Activated CD4-positive, alpha-beta T cell treated with anti-CD3 and anti-CD28 coated beads, Interleukin-10, Interleukin-2, amounts not matched to agents 100 ng/mL and 50 ng/mL, durations not matched to agents 16 hours and 8 hours (primary cell): ENCODE results near the gene ADTRP.

Experiments used
- DNase-seq: peaks from one replicate; pipeline ENCODE4 v3.0.0-alpha.2; 2020

ADTRP gene

GRCh38 chr6:11754625-11755271 lies 23.9 kb downstream of the ADTRP start:
- no peak for DNase-seq

DNA sequence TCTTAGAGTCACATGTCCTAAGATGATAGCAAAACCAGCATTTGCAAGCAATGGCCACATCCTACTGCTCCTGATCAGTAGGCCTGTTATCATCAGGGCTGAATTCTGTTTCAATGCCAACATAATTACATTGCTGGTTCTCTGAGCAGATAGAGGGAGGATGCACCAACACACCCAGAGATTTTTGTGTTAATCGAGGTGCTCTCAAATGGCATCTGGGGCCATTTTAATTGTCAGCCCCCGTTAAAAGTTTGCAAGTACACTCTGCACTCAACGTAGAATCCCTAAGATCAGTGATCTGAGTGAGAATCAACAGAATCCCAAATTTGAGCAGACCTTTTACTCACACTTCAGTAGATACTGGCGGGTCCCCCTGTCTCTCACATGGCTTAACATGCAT lies 24.8 kb downstream of the ADTRP start:
- no peak for DNase-seq

DNA sequence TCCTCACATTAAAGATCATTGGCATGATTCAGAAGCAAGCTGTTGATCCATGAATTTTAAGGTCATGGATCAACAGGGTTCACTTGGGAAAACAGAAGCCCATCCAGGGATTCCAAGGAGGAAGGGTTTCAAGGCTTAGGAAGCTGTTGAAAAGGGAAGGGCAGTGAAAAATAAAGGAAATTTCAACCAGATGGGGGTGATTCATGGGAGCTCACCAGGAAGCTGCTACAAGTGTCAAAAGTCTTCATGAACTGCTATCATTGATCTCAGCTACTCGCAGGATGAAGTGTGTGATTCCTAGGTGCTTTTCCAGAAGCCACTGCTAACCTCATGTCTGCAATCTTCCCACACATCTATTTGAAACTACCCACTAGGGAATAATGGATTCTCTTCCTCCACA lies 26.2 kb downstream of the ADTRP start:
- DNase-seq: no peak

GRCh38 chr6:11750682-11751081 lies 27.9 kb downstream of the ADTRP start:
- no peak for DNase-seq

DNA sequence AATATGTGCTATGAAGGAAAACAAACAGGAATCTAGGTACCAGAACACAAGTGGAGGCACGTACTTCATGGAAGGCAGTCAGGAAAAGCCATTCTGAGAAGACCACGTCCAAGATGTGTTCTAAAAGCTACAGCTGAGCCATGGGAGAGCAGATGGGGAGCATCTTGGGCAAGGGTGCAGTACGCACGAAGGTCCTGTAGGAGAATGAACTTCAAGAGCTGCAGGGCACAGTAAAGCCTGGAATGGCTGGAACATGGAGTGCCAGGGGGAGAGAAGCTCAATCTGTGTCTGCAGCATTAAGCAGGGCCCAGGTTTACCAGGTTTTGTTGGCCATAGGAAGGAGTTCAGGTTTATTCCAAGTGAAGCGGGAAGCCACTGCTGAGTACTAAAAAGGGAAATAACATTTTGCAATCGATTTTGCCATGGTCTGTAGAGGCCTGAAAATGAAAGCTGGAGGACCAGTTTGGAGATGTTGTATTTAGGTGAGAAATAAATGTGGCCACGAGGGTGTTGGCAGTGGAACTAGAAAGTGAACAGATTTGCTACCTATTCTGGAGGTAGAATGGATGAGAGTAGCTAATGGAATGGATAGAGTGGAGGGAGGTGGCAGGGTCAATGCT lies 29.9 kb downstream of the ADTRP start:
- no peak for DNase-seq

- DNase-seq: no peak
These were observed 31.6 kb downstream of the ADTRP start for GRCh38 chr6:11747021-11747420.

- DNase-seq: no peak
These were observed 33.9 kb downstream of the ADTRP start for GRCh38 chr6:11744753-11745152.

GRCh38 chr6:11744101-11744500 lies 34.5 kb downstream of the ADTRP start:
- DNase-seq: no peak

DNA sequence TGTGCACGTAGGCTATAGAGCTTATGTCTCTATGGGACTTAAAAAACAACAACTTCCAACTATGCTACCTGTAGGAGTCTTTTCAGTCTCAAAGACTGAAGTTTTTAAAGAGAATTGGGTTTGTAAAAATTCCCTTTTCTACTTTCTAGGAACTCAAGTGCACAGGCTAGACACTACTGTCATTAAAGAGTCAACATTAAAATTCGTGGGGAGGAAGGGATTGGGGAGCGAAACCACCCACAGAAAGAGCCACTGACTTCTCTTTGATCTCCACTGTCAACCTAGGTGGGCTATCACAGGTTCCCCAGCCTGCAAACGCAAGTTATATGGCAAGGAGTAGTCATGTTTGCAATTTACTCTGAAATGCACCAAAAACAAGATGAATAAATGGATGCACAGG lies 37.7 kb downstream of the ADTRP start:
- DNase-seq: no peak

GRCh38 chr6:11738661-11739375 lies 39.8 kb downstream of the ADTRP start:
- no peak for DNase-seq

DNA sequence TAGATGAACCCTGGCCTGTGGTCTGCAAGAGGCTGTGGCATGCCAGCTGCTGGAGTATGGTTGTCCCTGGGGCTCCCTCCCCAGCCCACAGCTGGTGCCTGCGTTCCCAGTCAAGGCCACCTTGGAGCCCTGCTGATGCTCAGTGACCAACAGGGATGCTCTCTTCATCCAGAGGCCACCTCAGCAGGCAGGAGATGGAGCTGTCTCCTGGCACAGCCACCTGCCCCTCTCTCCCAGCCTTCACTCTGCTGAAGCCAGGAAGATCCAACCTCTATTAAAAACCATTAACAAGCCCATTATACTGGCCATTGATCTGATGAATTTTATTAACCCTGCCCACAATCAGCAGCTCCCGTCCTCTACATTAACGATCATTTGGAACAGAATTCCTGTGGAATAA lies 40.4 kb downstream of the ADTRP start:
- DNase-seq: no peak

DNA sequence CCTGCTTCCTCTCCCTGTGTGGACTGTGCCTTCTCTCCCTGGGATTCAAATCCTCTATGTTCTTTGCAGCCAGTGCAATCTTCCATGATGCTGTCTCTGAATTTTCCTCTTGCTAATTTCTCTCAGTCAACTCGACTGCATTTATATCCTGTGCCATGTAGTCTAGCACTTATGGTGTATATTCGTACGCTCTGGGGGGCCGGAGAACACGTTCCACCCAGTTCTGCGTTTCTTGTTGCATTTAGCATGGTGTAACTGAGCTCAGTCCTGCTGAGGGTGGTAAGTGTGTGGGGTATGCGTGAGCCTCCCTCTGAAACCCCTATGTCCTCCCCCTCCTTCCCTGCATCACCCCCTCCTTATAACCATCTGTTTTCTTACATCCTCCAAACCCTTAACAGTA lies 42.0 kb downstream of the ADTRP start:
- DNase-seq: no peak

GRCh38 chr6:11734861-11735613 lies 43.6 kb downstream of the ADTRP start:
- no peak for DNase-seq

- DNase-seq: peak; percentile 89
These were observed 46.5 kb downstream of the ADTRP start for GRCh38 chr6:11732036-11732631.

DNA sequence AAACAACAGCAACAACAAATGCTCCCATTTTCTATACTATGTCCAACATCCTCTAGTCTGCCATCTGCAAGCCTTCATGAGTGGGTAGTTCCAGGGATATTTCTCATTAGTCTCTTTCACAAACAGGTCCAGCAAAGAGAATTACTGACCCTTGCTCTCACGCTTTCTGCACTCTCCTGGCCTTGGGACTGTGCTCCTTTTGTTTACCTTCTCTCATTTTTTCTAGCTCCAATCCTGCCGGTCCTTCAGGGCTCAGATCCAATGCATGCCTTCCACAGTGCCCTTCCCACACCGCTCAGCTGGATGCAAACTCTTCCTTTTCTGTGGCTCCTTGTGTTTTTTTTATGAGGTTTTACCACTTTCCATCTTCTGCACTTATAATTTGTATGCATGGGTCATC lies 47.2 kb downstream of the ADTRP start:
- no peak for DNase-seq

DNA sequence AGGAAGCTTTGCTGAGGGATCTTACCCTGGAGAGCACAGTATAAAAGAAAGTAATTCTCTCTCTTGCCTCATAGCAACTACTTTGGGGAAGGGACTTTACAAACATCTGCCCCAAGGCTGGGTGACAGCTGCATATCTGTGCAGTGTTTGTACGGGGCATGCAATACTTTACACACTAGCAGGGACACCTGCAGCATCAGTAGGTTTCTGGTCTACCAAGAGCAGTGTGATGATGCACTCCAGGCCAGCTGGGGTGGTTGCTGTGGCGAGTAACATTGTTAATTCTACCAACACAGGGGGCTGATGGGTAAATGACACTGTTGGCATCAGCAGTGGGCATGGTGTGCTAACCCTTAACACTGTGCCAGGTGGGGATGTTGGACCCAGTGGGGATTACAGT lies 48.0 kb downstream of the ADTRP start:
- peak; percentile 64 for DNase-seq

GRCh38 chr6:11729076-11729475 lies 49.5 kb downstream of the ADTRP start:
- DNase-seq: peak; percentile 75

DNA sequence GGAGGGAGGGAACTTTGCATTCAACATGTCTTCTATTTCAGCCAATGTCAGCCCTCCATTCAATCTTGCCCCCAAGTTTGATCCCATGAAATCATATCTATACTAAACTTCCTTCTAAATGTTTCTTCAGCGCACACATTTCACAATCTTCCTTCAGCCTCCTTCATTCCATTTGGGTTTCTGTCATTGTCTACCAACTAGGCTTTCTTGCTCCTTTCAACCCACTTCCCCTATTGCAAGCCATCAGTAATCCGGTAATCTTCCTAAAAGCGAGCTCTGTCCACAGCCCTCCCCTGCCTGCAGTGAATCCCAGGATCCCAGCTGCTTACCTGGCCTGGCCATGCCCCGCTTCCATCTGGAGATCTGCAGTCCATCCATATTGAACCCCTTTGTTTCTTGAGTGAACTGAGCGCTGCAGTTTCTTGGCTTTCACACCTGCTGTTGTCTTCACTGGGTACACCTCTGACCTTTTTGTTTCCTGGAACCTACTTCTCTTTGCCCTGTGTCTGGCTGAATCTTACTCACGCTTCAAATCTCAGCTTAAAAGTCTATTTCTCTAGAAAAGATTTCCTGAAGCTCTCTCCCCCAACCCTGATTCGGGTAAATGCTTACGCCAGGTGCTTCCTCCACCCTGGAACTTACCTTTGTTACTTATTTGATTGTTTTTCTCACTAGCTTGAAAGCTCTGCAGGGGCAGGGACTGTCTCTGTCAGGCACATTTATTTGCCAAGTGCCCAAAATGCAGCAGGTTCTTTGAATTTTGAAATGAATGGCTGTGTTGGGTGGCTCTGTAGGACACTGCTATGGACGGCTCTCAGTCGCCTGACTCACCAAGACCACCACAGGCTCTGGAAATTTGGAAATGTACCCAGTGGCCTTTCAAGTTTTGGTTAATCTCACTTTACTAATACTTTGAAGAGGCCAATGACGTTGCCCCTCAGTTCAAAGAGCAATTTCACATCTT lies 50.3 kb downstream of the ADTRP start:
- peak; percentile 56 for DNase-seq

DNA sequence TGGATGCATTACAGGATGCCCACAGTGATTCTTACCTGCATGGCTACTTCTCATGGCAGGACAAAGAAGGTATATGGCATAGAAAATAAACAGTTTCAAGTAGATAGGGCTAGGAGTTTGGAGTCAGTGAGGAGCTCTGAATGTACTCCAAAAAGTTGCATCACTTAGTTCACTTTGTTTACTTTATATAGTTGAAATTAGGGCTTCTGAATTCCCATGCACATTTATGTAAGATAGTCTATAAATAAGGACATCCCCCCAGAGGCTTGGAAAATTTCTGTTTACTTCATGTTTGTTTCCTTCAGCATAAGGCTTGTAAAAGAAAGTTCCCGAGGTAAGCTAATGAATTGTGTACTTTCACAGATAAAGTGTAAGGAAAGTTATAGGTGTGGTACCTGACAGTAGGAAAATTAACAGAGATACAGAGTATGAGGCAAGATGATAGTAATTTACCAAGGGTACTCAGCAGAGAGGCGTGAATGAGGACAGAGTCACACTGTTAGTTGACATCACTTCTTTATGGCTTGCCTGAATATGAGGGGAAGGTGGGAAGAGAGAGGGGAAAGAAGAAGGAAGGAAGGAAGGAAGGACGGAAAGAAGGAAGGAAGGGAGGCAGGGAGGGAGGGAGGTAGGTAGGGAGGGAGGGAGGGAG lies 51.1 kb downstream of the ADTRP start:
- no peak for DNase-seq

DNA sequence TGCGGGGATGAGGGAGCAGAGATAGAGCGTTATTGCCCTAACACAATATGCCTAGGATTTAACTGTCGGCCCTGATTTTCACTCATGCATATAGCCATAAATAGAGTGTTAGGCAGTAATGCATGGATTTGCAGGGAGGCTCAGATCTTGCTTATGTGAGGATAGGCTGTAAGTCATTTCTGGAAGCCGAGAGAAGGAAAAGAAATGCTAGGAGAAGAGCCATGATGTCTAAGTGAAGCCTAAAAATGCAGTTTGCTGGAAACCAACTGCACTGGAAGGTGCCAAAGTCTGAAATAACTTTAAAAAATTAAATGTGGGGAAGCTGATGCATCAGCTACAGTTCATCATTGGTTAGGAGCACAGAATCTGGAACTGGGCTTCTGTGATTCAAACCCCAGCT lies 54.3 kb downstream of the ADTRP start:
- no peak for DNase-seq
